Muscle layer of colon (tissue), 2 donors: Measurements from ENCODE around the gene GRIN3B.
"Not testable (repeated sequence)": the region's sequence is repeated elsewhere in the genome, so short reads cannot be mapped to it uniquely, and the experiment has no call there.

Experiments
- H3K27ac ChIP-seq: one replicate; pipeline ENCODE4 v1.7.0; 2013; ENCODE audit warnings: low read depth, mild to moderate bottlenecking, low read length, moderate library complexity
- H3K27me3 ChIP-seq, 2 donors: one replicate each; pipeline ENCODE4 v1.7.0; 2013; ENCODE audit warnings: low read length in 2 of 2, mild to moderate bottlenecking in 2 of 2; ENCODE audit not compliant: insufficient read depth in 2 of 2, control insufficient read depth in 1 of 2
- H3K36me3 ChIP-seq: one replicate; pipeline ENCODE4 v1.7.0; 2013; ENCODE audit warnings: mild to moderate bottlenecking, low read length; ENCODE audit not compliant: insufficient read depth
- H3K4me1 ChIP-seq: one replicate; pipeline ENCODE4 v1.7.0; 2013; ENCODE audit warnings: mild to moderate bottlenecking, low read length; ENCODE audit not compliant: insufficient read depth
- H3K4me3 ChIP-seq, 2 donors: one replicate each; pipeline ENCODE4 v1.7.0; 2013; ENCODE audit warnings: low read length in 2 of 2, low read depth in 1 of 2, mild to moderate bottlenecking in 1 of 2, moderate library complexity in 1 of 2
- H3K9ac ChIP-seq: one replicate; pipeline ENCODE4 v1.7.0; 2013; ENCODE audit warnings: low read length
- H3K9me3 ChIP-seq: one replicate; pipeline ENCODE4 v1.7.0; 2013; ENCODE audit warnings: mild to moderate bottlenecking, low read length
- donor health status: abdominal sarcoma.
- donor health status: Adenocarcinoma of cecum.

GRIN3B gene

GRCh38 chr19:1019980-1020867 is 20.0 kb downstream of the GRIN3B start:
- Histone ChIP-seq H3K27ac (peak overlapping the region; percentile 45), H3K4me1 (peaks cover 43% of the 10 kb centered on the region)

GRCh38 chr19:1020868-1021425 is 20.7 kb downstream of the GRIN3B start, which contains the start of gene TMEM259:
TMEM259 (minus strand) TSS chr19:1021123; CDS start chr19:1020996, 127 bp downstream.
- no peaks in the 10 kb centered on the region for H3K9me3 ChIP-seq
- H3K36me3 ChIP-seq = no peaks in the 10 kb centered on the region
- H3K4me1 ChIP-seq = peaks cover 44% of the 10 kb centered on the region
- peak within 1 kb of the TSS; percentile 84 for H3K27ac ChIP-seq
- H3K9ac ChIP-seq = peak within 1 kb of the TSS; percentile 75
- H3K4me3 ChIP-seq = peak within 1 kb of the TSS; percentile 59 to 81
- no peaks in the 10 kb centered on the region for H3K27me3 ChIP-seq

More at GRCh38 chr19:1019980-1020867, 20.0 kb downstream of the GRIN3B start:
- Histone ChIP-seq H3K4me3 (peak overlapping the region; percentile 59 to 81), H3K36me3 (no peaks in the 10 kb centered on the region), H3K9me3 (no peaks in the 10 kb centered on the region), H3K9ac (peak overlapping the region; percentile 75), H3K27me3 (no peaks in the 10 kb centered on the region)

GRCh38 chr19:1023883-1024188 is 23.6 kb downstream of the GRIN3B start:
- H3K4me3 ChIP-seq, H3K27me3 ChIP-seq, H3K36me3 ChIP-seq, H3K9me3 ChIP-seq, H3K27ac ChIP-seq, H3K9ac ChIP-seq: not testable (repeated sequence)
- peaks cover 19% of the 10 kb centered on the region for H3K4me1 ChIP-seq

- not testable (repeated sequence) for H3K27ac ChIP-seq, H3K9me3 ChIP-seq
- peaks cover 15% of the 10 kb centered on the region for H3K4me1 ChIP-seq
These were observed 24.9 kb downstream of the GRIN3B start for GRCh38 chr19:1025080-1025479.

GRCh38 chr19:1025960-1026782 is 26.0 kb downstream of the GRIN3B start, which contains the start of gene CNN2:
CNN2 (plus strand) TSS chr19:1026608; CDS start chr19:1026662, 54 bp downstream.
- no peaks in the 10 kb centered on the region for H3K9me3 ChIP-seq
- H3K9ac ChIP-seq = peak within 1 kb of the TSS; percentile 59
- peak within 1 kb of the TSS; percentile 85 to 95 for H3K4me3 ChIP-seq
- peak within 1 kb of the TSS; percentile 99 for H3K27ac ChIP-seq
- H3K27me3 ChIP-seq = no peaks in the 10 kb centered on the region
- no peaks in the 10 kb centered on the region for H3K36me3 ChIP-seq
- H3K4me1 ChIP-seq = peaks cover 14% of the 10 kb centered on the region

More at GRCh38 chr19:1025080-1025479, 24.9 kb downstream of the GRIN3B start:
- not testable (repeated sequence) for H3K27me3 ChIP-seq, H3K4me3 ChIP-seq, H3K9ac ChIP-seq, H3K36me3 ChIP-seq

- Histone ChIP-seq H3K27ac (peak overlapping the region; percentile 99), H3K9ac (peak overlapping the region; percentile 59), H3K4me3 (peak overlapping the region; percentile 85 to 95), H3K36me3 (peaks cover 4% of the 10 kb centered on the region), H3K27me3 (no peaks in the 10 kb centered on the region), H3K4me1 (peaks cover 14% of the 10 kb centered on the region), H3K9me3 (no peaks in the 10 kb centered on the region)
These were observed 26.8 kb downstream of the GRIN3B start for GRCh38 chr19:1026783-1027649.

- Histone ChIP-seq H3K4me3 (peak overlapping the region; percentile 85 to 95), H3K9me3 (no peaks in the 10 kb centered on the region), H3K9ac (peak overlapping the region; percentile 59), H3K27me3 (no peaks in the 10 kb centered on the region), H3K27ac (peak overlapping the region; percentile 99), H3K4me1 (peaks cover 14% of the 10 kb centered on the region), H3K36me3 (peaks cover 11% of the 10 kb centered on the region)
These were observed 27.4 kb downstream of the GRIN3B start for GRCh38 chr19:1027650-1028061.

GRCh38 chr19:1028062-1028926 is 28.1 kb downstream of the GRIN3B start:
- Histone ChIP-seq H3K9ac (no peak overlapping the region), H3K4me3 (peak overlapping the region; percentile 85 to 95), H3K27ac (peak overlapping the region; percentile 99), H3K4me1 (peaks cover 14% of the 10 kb centered on the region), H3K9me3 (no peaks in the 10 kb centered on the region), H3K36me3 (peaks cover 17% of the 10 kb centered on the region), H3K27me3 (no peaks in the 10 kb centered on the region)

GRCh38 chr19:1032264-1032867 is 32.1 kb downstream of the GRIN3B start:
- no peak overlapping the region for H3K27ac ChIP-seq
- no peak overlapping the region for H3K9ac ChIP-seq
- no peaks in the 10 kb centered on the region for H3K9me3 ChIP-seq
- H3K36me3 ChIP-seq = peaks cover 19% of the 10 kb centered on the region
- no peak overlapping the region for H3K4me3 ChIP-seq
- no peaks in the 10 kb centered on the region for H3K27me3 ChIP-seq
- peaks cover 9% of the 10 kb centered on the region for H3K4me1 ChIP-seq
